Caco-2 (cell line): ENCODE data around the gene CHCHD6. TPM values are rescaled to one million over a fixed set of nuclear protein-coding genes. Genes with fewer than 3 reads are reported as not detected.

Source experiments
- BruUV-seq: library from RNA; stranded (reverse); fragments of 400-500 nt; replicated peaks from 2 replicates; lab custom pipeline; 2021; lab: Mats Ljungman, UMichigan
- CTCF ChIA-PET: fragments of 300-600 bp; sonication (Branson Sonifier 250); formaldehyde crosslinking; loops from one replicate; lab custom pipeline; 2022; ENCODE audit warnings: antibody characterized with exemption; lab: Charles Lee
- POLR2A ChIA-PET: fragments of 300-600 bp; sonication (Branson Sonifier 250); formaldehyde crosslinking; loops from one replicate; lab custom pipeline; 2022; ENCODE audit warnings: antibody characterized with exemption; lab: Charles Lee
- DNase-seq, 2 experiments: peaks; one replicate each; pipeline versions ENCODE4 v3.0.0 to v3.0.0-alpha.2; 2020 to 2022
- H3K27me3 ChIP-seq: replicated peaks from 2 replicates; pipeline ENCODE4 v1.6.0; 2011; ENCODE audit warnings: low read length; ENCODE audit not compliant: control insufficient read depth, insufficient read depth
- H3K36me3 ChIP-seq: 2 replicates; pipeline ENCODE4 v1.5.1; 2011; ENCODE audit warnings: low read length; ENCODE audit not compliant: control insufficient read depth, insufficient read depth
- H3K4me1 ChIP-seq: fragments of 250-450 bp; sonication (Bioruptor Pico); 2 replicates; pipeline ENCODE4 v1.5.1; 2020; ENCODE audit warnings: mild to moderate bottlenecking
- H3K4me3 ChIP-seq: 2 replicates; pipeline ENCODE4 v1.5.1; 2011; ENCODE audit warnings: low read depth, mild to moderate bottlenecking, control low read depth, low read length
- H3K9me3 ChIP-seq: fragments of 250-450 bp; sonication (Bioruptor Pico); 2 replicates; pipeline ENCODE4 v1.5.1; 2020; ENCODE audit warnings: mild to moderate bottlenecking, moderate library complexity
- H3K27ac Mint-ChIP-seq: one replicate; pipeline ENCODE4 v1.8.0; 2022; ENCODE audit warnings: mixed read lengths; ENCODE audit not compliant: unreplicated experiment
- H3K27me3 Mint-ChIP-seq: one replicate; pipeline ENCODE4 v1.8.0; 2022; ENCODE audit warnings: mixed read lengths; ENCODE audit not compliant: insufficient read depth, unreplicated experiment
- H3K36me3 Mint-ChIP-seq: one replicate; pipeline ENCODE4 v1.8.0; 2022; ENCODE audit warnings: mild to moderate bottlenecking, mixed read lengths; ENCODE audit not compliant: insufficient read depth, unreplicated experiment
- H3K4me1 Mint-ChIP-seq: one replicate; pipeline ENCODE4 v1.8.0; 2022; ENCODE audit warnings: low read depth, mixed read lengths; ENCODE audit not compliant: unreplicated experiment
- H3K4me3 Mint-ChIP-seq: one replicate; pipeline ENCODE4 v1.8.0; 2022; ENCODE audit warnings: mild to moderate bottlenecking, moderate library complexity, mixed read lengths; ENCODE audit not compliant: unreplicated experiment
- H3K9me3 Mint-ChIP-seq: one replicate; pipeline ENCODE4 v1.8.0; 2022; ENCODE audit warnings: mixed read lengths; ENCODE audit not compliant: unreplicated experiment
- CTCF ChIP-seq, 2 experiments: fragments of 200-600 bp in 1 of 2; IDR thresholded peaks; 1 replicate in 1 of 2; 2 replicates in 1 of 2; pipeline versions ENCODE4 v1.5.1 to v1.8.0; 2011 to 2022; ENCODE audit warnings: antibody characterized with exemption in 1 of 2, control low read depth in 1 of 2, inconsistent platforms in 1 of 2, low read depth in 1 of 2, low read length in 1 of 2, mild to moderate bottlenecking in 1 of 2, moderate library complexity in 1 of 2; ENCODE audit not compliant: insufficient read depth in 1 of 2, severe bottlenecking in 1 of 2, unreplicated experiment in 1 of 2
- intact Hi-C: fragments of 100-400 bp; cut with micrococcal nuclease; formaldehyde crosslinking; loops from one replicate; pipeline ENCODE4 v1.10.0; 2022; ENCODE audit not compliant: unreplicated experiment
- total RNA-seq: library from RNA; stranded (reverse); gene quantifications from 2 replicates; pipeline ENCODE4 v1.2.3, GENCODE V29; 2022

The CHCHD6 gene
- total RNA-seq, 1 experiment from 2014 or later, result 49.5 TPM

GRCh38 chr3:126679831-126680666 is 24.0 kb upstream of the CHCHD6 start:
- H3K4me1 ChIP-seq, result peaks cover 6% of the 10 kb centered on the region; the same call in 1 of the 2 replicates
- intact Hi-C loops, result loop anchor here (1.0 to 10.0 kb wide), 3 partner anchors 66 to 775 kb away; no protein-coding TSS in a partner anchor
- peaks cover 7% of the 10 kb centered on the region for H3K4me1 Mint-ChIP-seq
- H3K4me3 Mint-ChIP-seq, result no peak overlapping the region
- ChIA-PET CTCF (interaction anchor here (1.5 kb wide), 1 partner anchor 72 kb away, joined by 7 read pairs; no protein-coding TSS in a partner anchor), POLR2A (no interaction called here)
- DNase-seq, result no peak
- no peaks in the 10 kb centered on the region for H3K36me3 Mint-ChIP-seq
- H3K9me3 Mint-ChIP-seq, result no peaks in the 10 kb centered on the region
- BruUV-seq, result no TSS peak
- H3K27ac Mint-ChIP-seq, result no peak overlapping the region
- no peaks in the 10 kb centered on the region; the same call in 1 of the 2 replicates for H3K27me3 ChIP-seq
- no peaks in the 10 kb centered on the region for H3K9me3 ChIP-seq
- H3K36me3 ChIP-seq, result no peaks in the 10 kb centered on the region
- TF ChIP-seq CTCF (IDR thresholded peaks at IDR 0.05; ENCODE audit: insufficient read depth in 1 of 2, low read depth in 1 of 2, low read length in 1 of 2, severe bottlenecking in 1 of 2, unreplicated experiment in 1 of 2), result no peak
- H3K27me3 Mint-ChIP-seq, result no peaks in the 10 kb centered on the region
- H3K4me3 ChIP-seq, result no peak overlapping the region

DNA sequence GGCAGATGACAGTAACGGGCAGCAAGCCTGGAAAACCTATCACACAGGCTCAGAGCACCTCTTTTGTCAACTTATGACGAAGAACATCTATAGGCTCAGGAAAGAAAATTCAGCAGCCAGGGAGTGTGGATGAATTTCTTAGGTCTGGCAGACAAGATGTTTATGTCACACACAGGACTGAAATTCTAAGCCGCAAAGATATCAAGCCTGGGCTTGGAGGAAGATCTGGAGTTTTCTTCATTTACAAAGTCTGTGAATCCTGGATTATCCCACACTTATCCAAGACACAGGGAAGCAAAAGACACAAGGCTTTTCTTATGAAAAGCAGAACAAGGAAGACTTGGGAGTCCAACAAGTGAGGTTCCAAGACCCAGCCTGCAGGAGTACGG is 23.4 kb upstream of the CHCHD6 start:
- CTCF ChIA-PET, result no interaction called here
- no peak for DNase-seq

DNA sequence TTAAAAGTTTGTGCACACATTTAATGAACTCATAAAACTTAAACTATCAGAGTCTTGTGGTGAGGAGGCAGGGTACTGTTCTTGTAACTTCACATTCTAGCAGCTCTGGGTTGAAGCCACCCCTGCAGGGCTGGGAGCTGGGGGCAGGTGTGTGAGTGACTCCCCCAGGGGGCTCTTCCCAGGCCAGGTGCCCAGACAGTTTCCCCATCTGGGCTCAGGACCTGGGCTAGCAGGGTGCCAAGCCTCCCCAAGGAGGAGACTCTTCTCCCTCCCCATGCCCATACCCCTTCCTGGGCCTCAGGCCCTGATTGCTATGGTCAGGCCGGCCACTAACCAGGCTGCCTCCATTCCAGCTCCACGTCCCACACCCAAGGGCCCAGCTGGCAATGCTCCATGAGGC is 22.0 kb upstream of the CHCHD6 start:
- TF ChIP-seq CTCF (IDR thresholded peaks at IDR 0.05; ENCODE audit: insufficient read depth in 1 of 2, low read depth in 1 of 2, low read length in 1 of 2, severe bottlenecking in 1 of 2, unreplicated experiment in 1 of 2), result no peak
- Mint-ChIP-seq H3K9me3 (no peaks in the 10 kb centered on the region), H3K27me3 (no peaks in the 10 kb centered on the region), H3K4me1 (peaks cover 7% of the 10 kb centered on the region), H3K27ac (no peak overlapping the region), H3K4me3 (no peak overlapping the region), H3K36me3 (no peaks in the 10 kb centered on the region)
- intact Hi-C loops, result no loop called here
- Histone ChIP-seq H3K4me1 (peaks cover 6% of the 10 kb centered on the region; the same call in 1 of the 2 replicates), H3K4me3 (no peak overlapping the region), H3K36me3 (no peaks in the 10 kb centered on the region), H3K9me3 (no peaks in the 10 kb centered on the region), H3K27me3 (no peaks in the 10 kb centered on the region; the same call in 1 of the 2 replicates)
- ChIA-PET POLR2A (no interaction called here), CTCF (no interaction called here)
- no peak for DNase-seq
- BruUV-seq, result no TSS peak

More for the DNA sequence above, 23.4 kb upstream of the CHCHD6 start:
- TF ChIP-seq CTCF (IDR thresholded peaks at IDR 0.05; ENCODE audit: insufficient read depth in 1 of 2, low read depth in 1 of 2, low read length in 1 of 2, severe bottlenecking in 1 of 2, unreplicated experiment in 1 of 2), result no peak
- H3K27ac Mint-ChIP-seq, result no peak overlapping the region
- Histone ChIP-seq H3K4me1 (peaks cover 6% of the 10 kb centered on the region; the same call in 1 of the 2 replicates), H3K9me3 (no peaks in the 10 kb centered on the region), H3K36me3 (no peaks in the 10 kb centered on the region), H3K27me3 (no peaks in the 10 kb centered on the region; the same call in 1 of the 2 replicates), H3K4me3 (no peak overlapping the region)
- POLR2A ChIA-PET, result no interaction called here
- no peaks in the 10 kb centered on the region for H3K9me3 Mint-ChIP-seq
- H3K36me3 Mint-ChIP-seq, result no peaks in the 10 kb centered on the region
- no peak overlapping the region for H3K4me3 Mint-ChIP-seq
- no TSS peak for BruUV-seq
- no peaks in the 10 kb centered on the region for H3K27me3 Mint-ChIP-seq
- H3K4me1 Mint-ChIP-seq, result peaks cover 7% of the 10 kb centered on the region
- intact Hi-C loops, result no loop called here
